Breast epithelium (tissue), 4 donors: Measurements from ENCODE around the gene GJD2. TPM values are rescaled to one million over a fixed set of nuclear protein-coding genes. Genes with fewer than 3 reads are reported as not detected.

Experiments
- DNase-seq, 2 donors: peaks; one replicate each; pipeline ENCODE4 v3.0.0-alpha.2; 2019; ENCODE audit warnings: low spot score in 2 of 2
- H3K27ac ChIP-seq, 2 donors: fragments of 200-600 bp; sonication (generic) in 1 of 2; one replicate each; pipeline ENCODE4 v1.5.1; 2016 to 2019; ENCODE audit warnings: mild to moderate bottlenecking in 1 of 2
- H3K27me3 ChIP-seq, 2 donors: fragments of 200-600 bp; sonication (generic) in 1 of 2; one replicate each; pipeline versions ENCODE4 v1.5.1 to v1.6.0; 2017 to 2019; ENCODE audit warnings: control low read depth in 1 of 2, mild to moderate bottlenecking in 1 of 2
- H3K36me3 ChIP-seq: fragments of 200-600 bp; one replicate; pipeline ENCODE4 v1.5.1; 2019
- H3K4me1 ChIP-seq, 2 donors: fragments of 200-600 bp; sonication (generic); one replicate each; pipeline ENCODE4 v1.5.1; 2016 to 2019; ENCODE audit warnings: control low read depth in 1 of 2
- H3K4me3 ChIP-seq, 3 donors: fragments of 200-600 bp; sonication (generic); 1 replicate in 2 of 3; 2 replicates in 1 of 3; pipeline ENCODE4 v1.5.1; 2016 to 2019; ENCODE audit warnings: mild to moderate bottlenecking in 3 of 3, moderate library complexity in 2 of 3
- H3K9me3 ChIP-seq, 2 donors: fragments of 200-600 bp; sonication (generic) in 1 of 2; one replicate each; pipeline ENCODE4 v1.5.1; 2016 to 2019; ENCODE audit warnings: control low read depth in 1 of 2
- POLR2A ChIP-seq: fragments of 450-650 bp; IDR thresholded peaks from one replicate; pipeline ENCODE4 v1.6.1; 2016; ENCODE audit warnings: antibody characterized with exemption, mild to moderate bottlenecking, moderate library complexity
- POLR2AphosphoS5 ChIP-seq, 3 donors: sonication (generic); formaldehyde crosslinking; IDR thresholded peaks; one replicate each; pipeline ENCODE4 v1.6.1; 2017; ENCODE audit warnings: antibody characterized with exemption in 3 of 3
- intact Hi-C: fragments of 100-400 bp; cut with DNase I; formaldehyde crosslinking; loops from one replicate; pipeline ENCODE4 v1.15.1; 2023; ENCODE audit warnings: low total_unique reads
- total RNA-seq, 3 donors: library from RNA; depleted of rRNA; stranded (reverse); fragments of >200 nt; gene quantifications; one replicate each; pipeline ENCODE4 v1.1.0, GENCODE V29; 2016
- TF ChIP-seq, protein P1 (sequence below), 3 donors: fragments of 450-650 bp; IDR thresholded peaks; one replicate each; pipeline ENCODE4 v1.5.1; 2016 to 2017; ENCODE audit warnings: antibody characterized with exemption in 3 of 3, mild to moderate bottlenecking in 3 of 3, moderate library complexity in 3 of 3

GJD2 gene
- total RNA-seq = not detected

DNA sequence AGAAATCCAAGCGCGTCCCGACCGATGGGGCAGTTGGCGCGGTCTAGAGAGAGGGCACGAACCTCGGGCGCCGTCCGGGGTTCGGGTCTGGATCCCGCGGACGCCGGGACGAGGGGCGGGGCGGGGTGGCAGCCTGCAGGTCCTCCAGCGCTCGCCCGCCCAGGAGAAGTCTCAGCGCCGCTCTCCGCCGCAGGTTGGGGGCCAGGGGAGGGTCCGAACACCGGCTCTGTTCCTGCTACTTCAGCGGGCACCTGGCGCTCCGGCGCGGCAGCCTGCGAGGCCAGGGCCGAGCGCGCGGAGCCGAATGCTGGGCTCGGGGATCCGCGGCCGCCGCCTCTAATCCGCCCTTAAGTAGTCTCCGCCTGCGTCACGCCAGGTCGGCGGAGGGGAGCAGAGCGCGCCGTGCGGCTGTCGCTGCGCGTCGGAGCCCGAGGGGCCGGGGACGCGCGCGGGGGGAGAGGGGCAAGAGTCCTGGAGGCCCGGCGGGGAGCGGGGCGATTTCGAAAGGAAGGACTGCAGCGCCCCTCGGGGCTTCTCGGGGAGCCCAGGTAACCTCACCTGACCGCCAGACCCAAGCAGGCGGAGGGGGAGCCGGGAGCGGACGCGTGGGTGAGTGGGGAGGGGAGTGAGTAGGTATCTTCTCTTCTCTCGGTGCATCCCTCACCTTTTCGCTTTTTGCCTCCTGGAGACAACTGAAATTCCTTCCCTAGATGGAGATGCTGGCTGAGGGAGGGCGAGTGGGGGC is at the start of gene GJD2:
Gene GJD2, minus strand, starts transcription at position 325 of the 745 bp plus-strand sequence. CDS start 510 bp downstream, outside the sequence.
- no peak within 1 kb of the TSS for H3K27ac ChIP-seq
- H3K4me1 ChIP-seq = no peaks in the 10 kb centered on the region
- H3K36me3 ChIP-seq = no peaks in the 10 kb centered on the region
- peaks cover 0 to 55% of the 10 kb centered on the region in 2 donors for H3K27me3 ChIP-seq
- DNase-seq = no peak
- no peaks in the 10 kb centered on the region for H3K9me3 ChIP-seq
- TF ChIP-seq POLR2AphosphoS5 (IDR thresholded peaks at IDR 0.05) (no peak), POLR2A (no peak)
- TF ChIP-seq, protein P1, sequence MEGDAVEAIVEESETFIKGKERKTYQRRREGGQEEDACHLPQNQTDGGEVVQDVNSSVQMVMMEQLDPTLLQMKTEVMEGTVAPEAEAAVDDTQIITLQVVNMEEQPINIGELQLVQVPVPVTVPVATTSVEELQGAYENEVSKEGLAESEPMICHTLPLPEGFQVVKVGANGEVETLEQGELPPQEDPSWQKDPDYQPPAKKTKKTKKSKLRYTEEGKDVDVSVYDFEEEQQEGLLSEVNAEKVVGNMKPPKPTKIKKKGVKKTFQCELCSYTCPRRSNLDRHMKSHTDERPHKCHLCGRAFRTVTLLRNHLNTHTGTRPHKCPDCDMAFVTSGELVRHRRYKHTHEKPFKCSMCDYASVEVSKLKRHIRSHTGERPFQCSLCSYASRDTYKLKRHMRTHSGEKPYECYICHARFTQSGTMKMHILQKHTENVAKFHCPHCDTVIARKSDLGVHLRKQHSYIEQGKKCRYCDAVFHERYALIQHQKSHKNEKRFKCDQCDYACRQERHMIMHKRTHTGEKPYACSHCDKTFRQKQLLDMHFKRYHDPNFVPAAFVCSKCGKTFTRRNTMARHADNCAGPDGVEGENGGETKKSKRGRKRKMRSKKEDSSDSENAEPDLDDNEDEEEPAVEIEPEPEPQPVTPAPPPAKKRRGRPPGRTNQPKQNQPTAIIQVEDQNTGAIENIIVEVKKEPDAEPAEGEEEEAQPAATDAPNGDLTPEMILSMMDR (IDR thresholded peaks at IDR 0.05) = no peak
- peak within 1 kb of the TSS in 2 of 3 donors; percentile 37 to 59 for H3K4me3 ChIP-seq
- intact Hi-C loops = no loop called here

DNA sequence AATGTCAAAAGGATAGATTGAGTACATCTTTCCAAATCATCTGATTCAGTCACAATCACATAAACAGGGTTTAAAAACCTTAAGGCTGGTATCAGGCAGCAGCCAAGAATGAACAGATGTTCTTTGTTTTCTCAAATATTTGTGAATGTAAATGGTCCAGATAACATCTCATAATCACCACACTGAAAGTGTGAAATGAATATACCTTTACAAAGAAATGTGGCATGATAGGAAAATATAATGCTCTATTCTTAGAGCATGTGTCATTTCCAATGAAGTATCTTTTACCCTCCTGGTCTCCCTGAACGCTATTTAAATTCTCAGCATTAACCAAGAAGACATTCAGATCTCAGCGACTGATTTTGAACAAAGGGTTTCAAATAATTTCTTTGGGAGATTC is 49.3 kb upstream of the GJD2 start:
- no peaks in the 10 kb centered on the region for H3K4me1 ChIP-seq
- no peak overlapping the region for H3K4me3 ChIP-seq
- no peak for TF ChIP-seq POLR2A
- TF ChIP-seq, protein P1 (IDR thresholded peaks at IDR 0.05) = no peak
- TF ChIP-seq POLR2AphosphoS5 (IDR thresholded peaks at IDR 0.05) = no peak
- no peaks in the 10 kb centered on the region for H3K9me3 ChIP-seq
- no peaks in the 10 kb centered on the region for H3K27me3 ChIP-seq
- no peak overlapping the region for H3K27ac ChIP-seq
- intact Hi-C loops = no loop called here
- H3K36me3 ChIP-seq = no peaks in the 10 kb centered on the region
- no peak for DNase-seq

DNA sequence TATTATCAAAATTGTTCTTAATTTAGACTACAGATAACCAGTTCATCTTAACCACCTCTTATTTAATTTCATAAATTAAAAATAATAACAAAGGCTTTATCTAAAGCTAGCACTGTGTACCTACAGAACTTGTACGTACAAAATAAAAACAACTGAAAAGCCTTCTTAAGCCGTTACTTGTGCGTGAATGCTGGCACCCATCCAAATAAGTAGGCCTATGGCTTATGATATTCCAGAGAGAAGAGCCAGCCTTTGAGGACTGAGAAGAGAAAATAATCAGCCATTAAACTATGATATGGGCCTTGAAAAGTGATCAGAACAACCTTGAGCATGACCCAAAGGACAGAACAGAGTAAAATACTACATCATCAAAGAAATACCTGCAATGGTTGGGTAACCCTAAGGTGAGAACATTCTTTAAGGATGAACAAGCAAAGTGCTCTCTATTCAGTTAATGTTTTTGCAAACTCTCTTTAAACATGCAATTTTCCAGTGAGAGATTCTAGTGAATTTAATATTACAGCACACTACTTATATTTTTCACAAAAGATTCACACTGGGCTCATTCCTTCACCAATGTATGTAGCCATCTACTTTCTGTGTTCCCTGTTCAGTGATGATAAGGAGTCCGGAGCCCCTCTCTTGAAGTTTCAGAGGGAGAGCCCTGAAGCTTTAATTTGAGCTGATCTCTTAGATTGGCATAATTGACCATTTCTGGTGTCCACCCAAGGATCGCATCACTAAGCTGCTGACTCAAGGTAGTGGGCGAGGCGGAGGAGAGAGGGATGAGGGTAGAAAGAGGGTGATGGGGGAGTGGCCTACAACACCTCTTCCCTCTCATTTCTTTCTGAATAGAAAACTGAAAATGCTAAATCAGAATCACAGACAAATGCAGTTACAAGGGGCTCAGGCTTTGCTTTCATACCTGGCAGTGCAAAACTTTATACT is 48.3 kb upstream of the GJD2 start:
- no peaks in the 10 kb centered on the region for H3K27me3 ChIP-seq
- no peak overlapping the region for H3K4me3 ChIP-seq
- no peaks in the 10 kb centered on the region for H3K4me1 ChIP-seq
- H3K36me3 ChIP-seq = no peaks in the 10 kb centered on the region
- TF ChIP-seq POLR2A (no peak), POLR2AphosphoS5 (IDR thresholded peaks at IDR 0.05) (no peak)
- TF ChIP-seq, protein P1 (IDR thresholded peaks at IDR 0.05) = no peak
- DNase-seq = no peak
- no peaks in the 10 kb centered on the region for H3K9me3 ChIP-seq
- H3K27ac ChIP-seq = no peak overlapping the region
- intact Hi-C loops = no loop called here

DNA sequence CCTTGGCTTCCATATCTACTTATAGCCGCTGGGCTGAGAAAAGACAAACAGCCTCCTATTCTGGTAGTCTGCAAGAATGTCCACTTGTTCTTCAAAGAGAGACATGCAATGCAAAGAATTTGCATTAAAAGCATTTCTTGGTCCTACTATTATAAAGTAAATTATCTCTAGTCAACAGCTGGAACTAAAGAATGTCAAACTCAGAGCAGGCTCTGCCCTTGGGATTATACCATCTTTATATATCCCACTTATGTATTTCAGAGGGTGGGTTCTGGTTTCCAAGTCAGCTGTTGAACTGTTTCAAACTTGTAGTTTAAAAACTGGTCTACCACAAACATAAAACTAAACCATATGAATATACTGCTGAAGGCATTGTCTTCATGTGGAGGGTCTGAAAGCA is 47.6 kb upstream of the GJD2 start:
- Histone ChIP-seq H3K36me3 (no peaks in the 10 kb centered on the region), H3K27ac (no peak overlapping the region), H3K4me1 (no peaks in the 10 kb centered on the region), H3K4me3 (no peak overlapping the region), H3K27me3 (peaks cover 0 to 3% of the 10 kb centered on the region in 2 donors), H3K9me3 (no peaks in the 10 kb centered on the region)
- TF ChIP-seq POLR2A (no peak), POLR2AphosphoS5 (IDR thresholded peaks at IDR 0.05) (no peak)
- TF ChIP-seq, protein P1 (IDR thresholded peaks at IDR 0.05) = no peak
- intact Hi-C loops = no loop called here
- DNase-seq = no peak
